Measurements from ENCODE around the gene NBAS. TPM values are rescaled to one million over a fixed set of nuclear protein-coding genes. Genes with fewer than 3 reads are reported as not detected.
A peak's percentile ranks its signal among the peaks of the same experiment; 100 is the strongest.

The NBAS gene
- polyA plus RNA-seq (2012; ENCODE audit: missing spikeins) = 14.8 TPM

GRCh38 chr2:15560988-15561573 is at the start of gene NBAS:
Gene NBAS (minus strand): TSS chr2:15561334. CDS start chr2:15561304, 30 bp downstream.
- DNase-seq (ENCODE audit: insufficient read length) = peak; percentile 63
- FAIRE-seq = peak; percentile 90
- TF ChIP-seq POLR2AphosphoS5 (IDR thresholded peaks at IDR 0.05; ENCODE audit: low read depth, low read length) = peak; percentile 61
- TF ChIP-seq POLR2A (IDR thresholded peaks at IDR 0.05; ENCODE audit: low read depth, low read length) = peak; percentile 83
- peak; percentile 78 for TF ChIP-seq TAF1 (IDR thresholded peaks at IDR 0.05; ENCODE audit: borderline replicate concordance, low read depth, low read length)

DNA sequence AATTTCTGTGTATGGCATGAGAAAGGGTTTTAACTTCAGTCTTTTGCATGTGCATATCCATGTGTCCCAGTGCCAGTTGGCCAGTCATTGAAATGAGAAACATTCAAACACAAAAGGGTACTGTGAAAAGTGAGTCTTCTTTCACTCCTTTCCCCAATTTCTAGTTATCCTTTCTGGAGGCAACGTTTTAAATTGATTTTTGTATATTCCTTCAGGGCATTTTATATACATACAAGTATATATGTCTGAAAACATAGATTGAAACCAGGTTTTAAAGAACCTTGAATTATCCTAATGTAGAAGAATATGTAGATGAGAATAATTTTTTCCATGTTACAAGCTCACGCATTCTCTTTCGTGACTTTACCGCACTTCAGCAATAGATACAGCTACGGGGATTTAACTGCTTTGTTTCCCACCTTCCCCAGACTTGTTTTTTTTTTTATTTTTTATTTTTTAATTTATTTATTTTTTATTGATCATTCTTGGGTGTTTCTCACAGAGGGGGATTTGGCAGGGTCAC is 49.4 kb upstream of the NBAS start:
- DNase-seq (ENCODE audit: insufficient read length) (no peak), FAIRE-seq (no peak)
- TF ChIP-seq POLR2AphosphoS5 (IDR thresholded peaks at IDR 0.05; ENCODE audit: low read depth, low read length) (no peak), POLR2A (IDR thresholded peaks at IDR 0.05; ENCODE audit: low read depth, low read length) (no peak)

- FAIRE-seq (no peak), DNase-seq (ENCODE audit: insufficient read length) (no peak)
- TF ChIP-seq POLR2A (IDR thresholded peaks at IDR 0.05; ENCODE audit: low read depth, low read length) = no peak
These were observed 48.4 kb upstream of the NBAS start for GRCh38 chr2:15609341-15610042.

- DNase-seq (ENCODE audit: insufficient read length) (no peak), FAIRE-seq (no peak)
- TF ChIP-seq POLR2AphosphoS5 (IDR thresholded peaks at IDR 0.05; ENCODE audit: low read depth, low read length) = no peak
- TF ChIP-seq POLR2A (IDR thresholded peaks at IDR 0.05; ENCODE audit: low read depth, low read length) = no peak
- TF ChIP-seq TAF1 (IDR thresholded peaks at IDR 0.05; ENCODE audit: borderline replicate concordance, low read depth, low read length) = no peak
These were observed 47.2 kb upstream of the NBAS start for GRCh38 chr2:15608392-15608761.

DNA sequence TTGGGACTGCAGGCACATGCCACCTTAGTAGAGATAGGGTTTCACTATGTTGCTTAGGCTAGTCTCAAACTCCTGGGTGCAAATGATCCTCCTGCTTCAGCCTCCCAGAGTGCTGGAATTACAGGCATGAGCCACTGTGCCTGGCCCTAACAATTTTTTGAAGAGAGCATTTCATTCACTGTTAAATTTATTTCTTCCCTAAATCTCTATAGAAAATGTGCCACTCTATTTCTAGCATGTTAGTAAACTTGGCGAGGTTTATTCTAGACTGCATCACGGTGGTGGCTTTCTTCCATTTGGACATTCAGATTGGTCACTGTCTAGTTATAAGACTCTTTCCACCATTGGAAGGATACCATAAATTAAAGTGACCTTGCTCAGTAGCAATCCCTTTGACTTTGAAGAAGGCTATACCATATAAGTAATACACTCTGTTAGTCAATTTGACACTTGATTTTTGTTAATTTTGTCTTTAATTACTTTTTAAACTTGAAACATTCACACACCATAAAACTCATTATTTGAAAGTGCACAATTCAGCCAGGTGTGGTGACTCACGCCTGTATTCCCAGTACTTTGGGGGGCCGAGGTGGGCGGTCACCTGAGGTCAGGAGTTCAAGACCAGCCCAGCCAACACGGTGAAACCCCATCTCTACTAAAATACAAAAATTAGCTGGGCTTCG is 46.7 kb upstream of the NBAS start:
- FAIRE-seq (no peak), DNase-seq (ENCODE audit: insufficient read length) (no peak)
- TF ChIP-seq POLR2A (IDR thresholded peaks at IDR 0.05; ENCODE audit: low read depth, low read length) = no peak
- no peak for TF ChIP-seq TAF1 (IDR thresholded peaks at IDR 0.05; ENCODE audit: borderline replicate concordance, low read depth, low read length)

DNA sequence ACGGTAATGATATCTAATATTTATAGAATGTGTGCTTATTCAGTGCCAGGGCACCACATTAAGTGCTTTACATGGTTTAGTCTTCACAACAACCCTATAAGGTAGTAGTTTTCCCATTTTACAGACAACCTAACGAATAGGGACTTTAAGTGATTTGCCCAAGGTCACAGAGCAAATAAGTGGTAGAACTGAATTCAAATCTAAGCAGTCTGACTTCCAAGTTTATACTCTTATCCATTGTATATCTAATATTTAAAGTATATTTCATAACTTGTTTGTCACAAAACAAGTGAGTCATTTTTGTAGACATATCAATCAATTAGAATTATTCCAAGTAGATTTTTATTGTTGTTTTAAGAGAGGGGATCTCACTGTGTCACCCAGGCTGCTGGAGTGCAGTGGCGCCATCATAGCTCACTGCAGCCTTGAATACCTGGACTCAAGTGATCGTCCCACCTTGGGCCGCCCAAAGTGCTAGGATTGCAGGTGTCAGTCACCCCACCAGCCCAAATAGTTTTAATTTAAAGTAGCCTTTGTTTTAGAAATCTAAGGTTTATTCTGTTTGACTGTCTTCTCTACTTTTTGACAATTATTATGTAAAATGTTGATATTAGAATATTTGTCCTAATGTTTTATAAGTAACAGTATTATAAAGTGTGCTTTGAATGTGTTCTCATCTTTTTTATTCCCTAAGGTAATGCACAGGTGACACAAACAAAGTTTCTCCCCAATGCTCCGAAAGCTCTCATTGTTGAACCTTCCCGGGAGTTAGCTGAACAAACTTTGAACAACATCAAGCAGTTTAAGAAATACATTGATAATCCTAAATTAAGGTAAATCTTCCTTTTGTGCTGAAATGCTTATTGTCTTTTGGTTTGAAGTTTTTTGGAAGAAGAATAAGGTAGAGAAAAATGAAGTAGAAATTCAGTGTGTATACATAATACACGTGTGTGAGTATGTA is 45.6 kb upstream of the NBAS start:
- no peak for TF ChIP-seq POLR2AphosphoS5 (IDR thresholded peaks at IDR 0.05; ENCODE audit: low read depth, low read length)
- TF ChIP-seq POLR2A (IDR thresholded peaks at IDR 0.05; ENCODE audit: low read depth, low read length) = no peak
- TF ChIP-seq TAF1 (IDR thresholded peaks at IDR 0.05; ENCODE audit: borderline replicate concordance, low read depth, low read length) = no peak
- DNase-seq (ENCODE audit: insufficient read length) (no peak), FAIRE-seq (no peak)

- DNase-seq (ENCODE audit: insufficient read length) (no peak), FAIRE-seq (no peak)
- TF ChIP-seq TAF1 (IDR thresholded peaks at IDR 0.05; ENCODE audit: borderline replicate concordance, low read depth, low read length) (no peak), POLR2AphosphoS5 (IDR thresholded peaks at IDR 0.05; ENCODE audit: low read depth, low read length) (no peak), POLR2A (IDR thresholded peaks at IDR 0.05; ENCODE audit: low read depth, low read length) (no peak)
These were observed 44.6 kb upstream of the NBAS start for GRCh38 chr2:15605721-15606120.

DNA sequence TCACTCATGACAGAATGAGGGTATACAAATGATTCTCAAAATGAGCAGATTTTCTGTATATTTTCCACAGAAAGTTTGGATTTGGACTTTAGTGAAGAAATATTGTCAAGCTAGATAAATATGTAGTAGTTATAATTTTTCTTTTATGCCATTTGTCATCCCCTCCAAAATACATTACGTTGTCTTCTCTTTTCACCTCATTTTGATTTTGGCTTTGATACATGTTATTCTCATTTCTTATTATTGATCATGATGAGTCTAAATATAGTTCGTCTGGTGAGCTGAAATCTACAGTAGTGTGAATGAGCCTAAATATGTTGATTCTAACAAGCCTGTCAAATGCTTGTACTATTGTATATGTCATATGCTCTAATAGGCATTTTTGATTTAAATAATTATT is 42.8 kb upstream of the NBAS start:
- peak; percentile 42 for FAIRE-seq
- no peak for DNase-seq (ENCODE audit: insufficient read length)
- TF ChIP-seq POLR2AphosphoS5 (IDR thresholded peaks at IDR 0.05; ENCODE audit: low read depth, low read length) (no peak), POLR2A (IDR thresholded peaks at IDR 0.05; ENCODE audit: low read depth, low read length) (no peak), TAF1 (IDR thresholded peaks at IDR 0.05; ENCODE audit: borderline replicate concordance, low read depth, low read length) (no peak)

DNA sequence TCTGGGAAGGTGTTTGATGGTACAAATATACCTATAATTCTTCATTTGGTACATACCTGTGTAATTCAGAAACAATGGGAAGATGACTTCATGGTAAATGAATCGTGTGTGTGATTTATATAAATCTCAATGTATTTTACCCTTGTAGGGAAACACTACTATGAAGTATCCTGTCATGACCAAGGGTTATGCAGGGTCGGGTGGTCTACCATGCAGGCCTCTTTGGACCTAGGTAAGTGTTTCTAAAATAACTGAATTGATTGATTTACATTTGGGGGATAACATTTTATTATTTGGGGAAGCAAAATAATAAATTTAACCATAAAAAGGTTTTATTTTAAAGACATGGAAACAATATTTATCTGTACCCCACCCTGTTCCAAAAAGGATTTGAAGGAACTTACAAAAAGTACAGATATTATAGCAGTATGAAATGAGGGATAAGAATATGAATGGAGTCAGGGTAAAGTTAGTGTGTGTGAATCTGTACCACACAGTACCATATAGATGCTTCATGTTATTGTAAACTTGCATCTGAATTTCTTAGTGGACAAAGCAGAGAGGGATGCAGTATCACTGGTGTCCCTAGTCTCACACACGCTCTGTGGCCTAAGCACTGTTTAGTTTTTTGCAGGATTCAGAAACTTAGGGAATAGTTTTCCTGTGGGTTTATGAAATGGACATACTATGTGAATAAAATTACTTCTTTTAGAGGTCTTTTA is 42.1 kb upstream of the NBAS start:
- TF ChIP-seq POLR2AphosphoS5 (IDR thresholded peaks at IDR 0.05; ENCODE audit: low read depth, low read length) (no peak), POLR2A (IDR thresholded peaks at IDR 0.05; ENCODE audit: low read depth, low read length) (no peak), TAF1 (IDR thresholded peaks at IDR 0.05; ENCODE audit: borderline replicate concordance, low read depth, low read length) (no peak)
- FAIRE-seq (no peak), DNase-seq (ENCODE audit: insufficient read length) (no peak)

- DNase-seq (ENCODE audit: insufficient read length) (no peak), FAIRE-seq (no peak)
- TF ChIP-seq POLR2AphosphoS5 (IDR thresholded peaks at IDR 0.05; ENCODE audit: low read depth, low read length) (no peak), TAF1 (IDR thresholded peaks at IDR 0.05; ENCODE audit: borderline replicate concordance, low read depth, low read length) (no peak), POLR2A (IDR thresholded peaks at IDR 0.05; ENCODE audit: low read depth, low read length) (no peak)
These were observed 41.3 kb upstream of the NBAS start for GRCh38 chr2:15602393-15602792.

Data from GM12892 (cell line).